GM18505 (cell line): ENCODE data around the gene ZSWIM5.
A peak's percentile ranks its signal among the peaks of the same experiment; 100 is the strongest.
"Not testable (repeated sequence)": the region's sequence is repeated elsewhere in the genome, so short reads cannot be mapped to it uniquely, and the experiment has no call there.

Experiments
- ATAC-seq: cut with Tn5 transposase; IDR thresholded peaks from one replicate; pipeline ENCODE4 v1.9.1; 2021; ENCODE audit not compliant: unreplicated experiment
- POLR2A ChIP-seq: IDR thresholded peaks from 4 replicates; pipeline ENCODE4 v1.6.1; 2011; ENCODE audit warnings: borderline replicate concordance; ENCODE audit not compliant: insufficient read depth, insufficient read length; ENCODE audit errors: extremely low read depth

Gene ZSWIM5

GRCh38 chr1:45009956-45010854 lies 196.2 kb downstream of the ZSWIM5 start:
- no peak for TF ChIP-seq POLR2A
- ATAC-seq = peak; percentile 1

- no peak for ATAC-seq
- TF ChIP-seq POLR2A = no peak
Measured at GRCh38 chr1:45009296-45009865, 197.0 kb downstream of the ZSWIM5 start.

GRCh38 chr1:45008516-45008915 lies 197.9 kb downstream of the ZSWIM5 start:
- TF ChIP-seq POLR2A = no peak
- ATAC-seq = no peak

GRCh38 chr1:45008076-45008475 lies 198.3 kb downstream of the ZSWIM5 start:
- ATAC-seq = no peak
- TF ChIP-seq POLR2A = no peak

GRCh38 chr1:45007311-45007710 lies 199.1 kb downstream of the ZSWIM5 start:
- ATAC-seq = no peak
- no peak for TF ChIP-seq POLR2A

GRCh38 chr1:45005761-45006160 lies 200.6 kb downstream of the ZSWIM5 start:
- ATAC-seq = no peak
- no peak for TF ChIP-seq POLR2A

GRCh38 chr1:45004281-45004920 lies 202.0 kb downstream of the ZSWIM5 start:
- ATAC-seq = no peak
- TF ChIP-seq POLR2A = no peak

- no peak for TF ChIP-seq POLR2A
- ATAC-seq = no peak
Measured at GRCh38 chr1:45003741-45004140, 202.7 kb downstream of the ZSWIM5 start.

- TF ChIP-seq POLR2A = no peak
- no peak for ATAC-seq
Measured at GRCh38 chr1:45002650-45003645, 203.5 kb downstream of the ZSWIM5 start.

GRCh38 chr1:45001576-45001975 lies 204.8 kb downstream of the ZSWIM5 start:
- ATAC-seq = not testable (repeated sequence)

- ATAC-seq = no peak
- TF ChIP-seq POLR2A = no peak
Measured at GRCh38 chr1:45001011-45001481, 205.4 kb downstream of the ZSWIM5 start.

GRCh38 chr1:44999232-44999631 lies 207.2 kb downstream of the ZSWIM5 start:
- no peak for ATAC-seq
- no peak for TF ChIP-seq POLR2A
